SK-N-SH (cell line): Measurements from ENCODE around the gene DLL3.

Experiments
- POLR2AphosphoS5 ChIP-seq: IDR thresholded peaks from 2 replicates; pipeline ENCODE4 v1.6.1; 2012; ENCODE audit warnings: low read depth, low read length
- SIN3A ChIP-seq: IDR thresholded peaks from 2 replicates; pipeline ENCODE4 v1.6.1; 2012; ENCODE audit warnings: low read depth, mild to moderate bottlenecking, low read length, moderate library complexity, borderline replicate concordance

- TF ChIP-seq POLR2AphosphoS5 (no peak), SIN3A (no peak)
Observed at GRCh38 chr19:39481229-39481545, 17.6 kb upstream of the DLL3 start.
